Activated CD8-positive, alpha-beta memory T cell treated with anti-CD3 and anti-CD28 coated beads, Interleukin-2, amount 50 U/mL, for 24 hours (primary cell): ENCODE data around the gene MLPH.

Experiments used
- DNase-seq: peaks from one replicate; pipeline ENCODE4 v3.0.0-alpha.2; 2020; ENCODE audit errors: extremely low read depth

MLPH gene

DNA sequence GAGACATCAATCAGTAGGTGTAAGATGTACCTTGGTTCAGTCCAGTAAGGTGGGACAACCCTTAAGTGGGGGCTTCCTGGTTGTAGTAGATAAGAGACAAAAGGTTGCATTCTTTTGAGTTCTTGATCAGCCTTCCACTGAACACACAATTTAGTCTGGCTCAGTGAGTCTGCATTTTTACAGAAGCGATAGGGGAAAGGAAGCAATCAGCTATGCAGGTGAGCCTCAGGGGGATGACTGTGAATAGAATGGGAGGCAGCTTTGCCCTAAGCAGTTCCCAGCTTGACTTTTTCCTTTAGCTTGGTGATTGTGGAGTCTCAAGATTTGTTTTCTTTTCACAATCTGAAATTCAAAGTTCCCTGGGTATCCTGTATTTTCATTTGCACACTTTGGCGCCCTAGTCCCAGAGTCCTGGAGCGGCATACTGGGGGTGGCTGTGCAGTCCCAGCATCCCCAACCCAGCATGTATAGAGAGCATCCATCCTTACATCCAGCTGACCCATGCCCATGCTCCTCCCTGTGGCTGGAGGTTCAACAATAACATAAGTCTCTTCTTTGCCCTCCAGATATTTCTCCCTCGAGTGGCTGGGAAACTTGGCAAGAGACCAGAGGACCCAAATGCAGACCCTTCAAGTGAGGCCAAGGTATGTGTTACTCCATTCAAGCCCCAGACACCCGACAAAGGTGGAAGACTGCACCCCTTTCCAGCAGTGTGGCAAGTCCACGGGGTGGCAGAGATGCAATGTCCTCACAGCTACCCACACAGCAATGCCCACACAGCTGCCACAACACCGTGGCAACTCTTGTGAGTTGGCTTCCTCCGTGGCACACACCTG, 59.2 kb downstream of the MLPH start:
- DNase-seq = no peak

DNA sequence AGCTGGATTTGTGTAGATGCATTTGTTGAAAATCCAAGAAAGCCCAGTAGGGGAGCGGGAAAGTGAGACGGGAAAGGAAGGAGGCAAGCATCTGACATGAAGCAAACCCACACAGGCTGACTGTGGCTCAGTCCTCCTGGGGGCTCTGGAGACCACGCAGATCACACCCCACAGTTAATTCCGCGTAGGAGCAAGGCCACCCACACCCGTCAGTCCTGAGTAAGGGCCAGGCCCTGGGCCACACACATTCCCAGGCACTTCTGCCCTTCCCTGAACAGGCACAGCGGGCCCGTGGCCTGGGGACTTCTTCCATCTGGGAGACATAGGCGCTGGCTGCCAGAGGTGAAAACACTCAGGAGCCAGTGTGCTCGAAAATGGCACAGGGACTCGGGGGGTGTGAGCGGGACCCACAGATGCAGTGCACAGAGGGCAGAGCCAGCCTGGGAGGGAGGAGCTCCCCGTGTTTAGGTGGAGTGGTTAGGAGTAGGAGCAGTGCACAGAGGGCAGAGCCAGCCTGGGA, 59.9 kb downstream of the MLPH start:
- DNase-seq = no peak

DNA sequence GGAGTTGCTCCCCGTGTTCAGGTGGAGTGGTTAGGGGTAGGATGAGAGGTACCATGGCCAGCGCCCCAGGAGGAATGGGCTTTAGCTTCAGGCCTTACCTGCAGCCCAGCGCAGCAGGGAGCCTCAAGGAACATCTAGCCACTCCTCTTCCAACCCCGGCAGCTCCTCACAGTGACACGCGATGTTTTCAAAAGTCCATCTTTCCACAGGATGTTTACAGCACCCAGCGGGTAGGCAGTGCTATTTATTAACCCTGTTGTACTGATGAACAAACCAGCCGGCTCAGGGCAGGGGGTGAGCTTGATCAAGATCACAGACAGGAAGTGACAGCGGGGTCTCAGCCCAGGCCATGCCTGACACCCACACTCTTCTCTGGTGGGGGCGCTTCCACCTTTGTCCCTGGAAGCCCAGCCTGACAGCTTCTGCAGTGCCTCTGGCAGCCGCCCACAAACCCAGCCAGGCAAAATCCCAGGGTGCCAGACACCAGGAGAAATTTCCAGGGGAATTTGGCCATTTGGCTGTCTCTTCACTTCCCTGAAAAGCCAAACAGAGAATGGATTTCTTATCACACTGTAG, 60.9 kb downstream of the MLPH start:
- DNase-seq = no peak

DNA sequence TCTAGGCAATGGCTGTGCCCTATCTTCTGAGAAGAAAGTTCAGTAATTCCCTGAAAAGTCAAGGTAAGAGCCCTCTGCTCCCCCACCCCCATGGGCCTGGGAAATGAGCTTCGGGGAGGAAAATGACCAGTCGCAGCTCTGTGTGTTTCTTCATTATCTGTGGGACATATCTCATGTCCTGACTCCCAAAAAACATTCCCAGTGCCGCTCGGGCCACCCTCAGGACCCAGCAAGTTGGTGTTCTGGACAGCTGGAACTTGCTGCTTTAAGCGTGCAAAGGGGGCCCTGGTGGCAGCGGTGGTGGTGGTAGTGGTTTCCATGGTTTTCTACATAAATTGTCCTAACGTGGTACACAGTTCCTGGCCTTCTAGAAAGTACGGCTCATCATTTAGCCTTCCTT, 62.2 kb downstream of the MLPH start:
- no peak for DNase-seq

DNA sequence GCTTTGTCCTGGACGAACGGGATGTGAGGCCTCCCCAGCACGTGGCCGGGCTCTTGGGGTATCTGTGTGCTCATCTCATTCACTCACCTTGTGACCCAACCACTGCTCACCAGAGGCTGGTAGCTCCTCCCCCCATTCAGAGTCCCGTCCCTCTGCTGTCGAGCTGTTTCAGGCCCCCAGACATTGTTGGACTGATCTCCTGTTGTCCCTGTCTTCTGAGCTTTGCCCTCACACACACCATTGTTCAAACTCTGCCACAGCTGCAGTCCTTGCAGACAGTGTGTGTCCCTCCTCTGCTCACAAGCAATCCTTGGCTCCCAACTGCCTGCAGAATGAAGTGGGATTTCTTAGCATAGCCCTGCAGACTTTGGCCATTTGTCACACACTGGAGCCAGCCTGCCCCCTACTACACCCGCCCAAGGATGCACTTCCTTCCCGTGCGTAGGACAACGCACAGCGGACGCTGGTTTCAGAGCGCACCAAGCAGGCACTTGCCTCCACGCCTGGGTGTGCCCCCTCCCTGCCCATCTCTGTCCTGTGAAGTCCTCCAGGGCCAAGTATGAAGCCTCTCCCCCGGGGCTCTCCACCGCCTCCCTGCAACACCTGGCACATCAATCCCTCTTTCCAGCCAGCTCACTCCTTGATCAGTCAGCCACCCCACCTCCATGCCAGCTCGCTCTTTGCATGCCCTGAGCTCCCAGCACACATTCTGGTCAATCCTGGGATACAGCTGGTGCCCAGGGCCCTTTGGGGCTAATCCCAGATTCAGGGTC, 62.8 kb downstream of the MLPH start:
- DNase-seq = no peak

DNA sequence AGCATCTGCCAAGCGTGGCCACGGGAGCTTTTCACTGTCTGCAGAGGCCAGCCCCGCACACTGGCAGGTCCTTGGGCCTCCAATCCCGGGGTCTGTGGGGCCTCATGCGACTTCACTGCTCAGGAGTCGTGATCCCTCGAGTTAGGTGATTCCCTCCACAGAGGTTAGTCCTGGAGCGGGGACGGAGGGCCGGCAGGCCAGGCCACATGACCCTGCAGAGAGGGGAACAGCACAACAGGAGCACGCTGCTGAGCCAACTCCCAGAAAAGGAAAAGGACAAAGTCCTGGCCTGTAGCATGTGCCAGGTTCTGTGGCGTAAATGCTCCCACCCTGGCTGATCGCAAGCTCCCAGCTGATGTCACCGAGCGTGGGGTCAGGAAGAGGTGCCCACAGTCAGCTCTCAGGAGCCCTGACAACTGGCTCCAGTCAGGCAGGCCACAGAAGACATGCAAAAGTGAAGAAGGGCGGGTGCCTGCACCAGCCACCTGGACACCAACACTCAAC, 64.1 kb downstream of the MLPH start:
- no peak for DNase-seq

DNA sequence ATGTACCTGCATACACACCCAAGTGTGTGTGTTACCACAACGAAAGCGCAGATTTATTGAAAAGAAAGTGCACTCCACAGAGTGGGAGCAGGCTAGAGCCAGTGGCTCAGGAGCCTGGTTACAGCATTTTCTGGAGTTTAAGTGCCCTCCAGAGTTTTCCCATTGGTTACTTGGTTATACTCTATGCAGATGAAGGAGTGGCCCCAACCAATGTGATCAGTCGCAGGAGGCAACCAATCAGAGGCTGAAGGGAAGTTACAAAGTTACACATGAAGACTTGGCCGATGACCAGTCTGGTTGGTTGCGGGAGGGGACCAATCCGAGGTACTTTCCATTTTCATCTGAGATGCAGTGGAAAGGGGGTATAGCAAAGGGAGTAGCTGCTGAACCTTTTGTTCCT, 65.9 kb downstream of the MLPH start:
- DNase-seq = no peak

DNA sequence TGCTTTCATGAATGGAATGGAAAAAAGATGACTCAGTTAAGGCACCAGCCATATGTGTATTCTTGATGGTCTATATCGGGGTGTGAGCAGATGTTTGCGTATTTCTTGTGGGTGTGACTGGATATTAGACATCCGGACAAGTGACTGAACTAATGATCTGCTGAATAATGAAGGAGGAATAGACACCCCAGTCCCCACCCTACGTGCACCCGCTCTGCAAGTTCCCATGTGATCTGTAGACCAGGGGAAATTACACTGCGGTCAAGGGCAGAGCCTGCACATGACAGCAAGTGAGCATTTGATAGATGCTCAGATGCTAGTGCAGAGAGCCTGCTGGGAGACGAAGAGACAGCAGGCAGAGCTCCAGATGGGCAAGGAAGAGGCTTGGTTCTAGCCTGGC, 66.9 kb downstream of the MLPH start:
- DNase-seq = no peak

DNA sequence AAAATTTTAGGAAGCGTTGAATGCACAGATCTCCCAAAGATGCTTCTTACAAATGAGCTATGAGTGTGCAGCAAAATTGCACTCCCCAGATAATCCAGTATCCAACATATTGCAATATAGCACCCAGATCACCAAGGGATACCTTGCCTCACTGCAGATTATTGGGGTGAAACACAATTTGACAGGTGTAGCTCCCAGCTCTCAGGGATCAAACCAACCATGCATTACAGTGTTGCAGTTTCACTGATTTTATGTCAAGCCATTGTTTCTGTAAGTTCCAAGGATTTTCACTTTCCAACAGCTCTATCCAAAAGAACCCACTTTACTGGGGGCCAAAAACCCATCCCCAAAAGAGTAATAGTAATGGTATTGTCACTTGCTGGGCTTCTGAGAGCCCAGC, 68.5 kb downstream of the MLPH start:
- DNase-seq = no peak

DNA sequence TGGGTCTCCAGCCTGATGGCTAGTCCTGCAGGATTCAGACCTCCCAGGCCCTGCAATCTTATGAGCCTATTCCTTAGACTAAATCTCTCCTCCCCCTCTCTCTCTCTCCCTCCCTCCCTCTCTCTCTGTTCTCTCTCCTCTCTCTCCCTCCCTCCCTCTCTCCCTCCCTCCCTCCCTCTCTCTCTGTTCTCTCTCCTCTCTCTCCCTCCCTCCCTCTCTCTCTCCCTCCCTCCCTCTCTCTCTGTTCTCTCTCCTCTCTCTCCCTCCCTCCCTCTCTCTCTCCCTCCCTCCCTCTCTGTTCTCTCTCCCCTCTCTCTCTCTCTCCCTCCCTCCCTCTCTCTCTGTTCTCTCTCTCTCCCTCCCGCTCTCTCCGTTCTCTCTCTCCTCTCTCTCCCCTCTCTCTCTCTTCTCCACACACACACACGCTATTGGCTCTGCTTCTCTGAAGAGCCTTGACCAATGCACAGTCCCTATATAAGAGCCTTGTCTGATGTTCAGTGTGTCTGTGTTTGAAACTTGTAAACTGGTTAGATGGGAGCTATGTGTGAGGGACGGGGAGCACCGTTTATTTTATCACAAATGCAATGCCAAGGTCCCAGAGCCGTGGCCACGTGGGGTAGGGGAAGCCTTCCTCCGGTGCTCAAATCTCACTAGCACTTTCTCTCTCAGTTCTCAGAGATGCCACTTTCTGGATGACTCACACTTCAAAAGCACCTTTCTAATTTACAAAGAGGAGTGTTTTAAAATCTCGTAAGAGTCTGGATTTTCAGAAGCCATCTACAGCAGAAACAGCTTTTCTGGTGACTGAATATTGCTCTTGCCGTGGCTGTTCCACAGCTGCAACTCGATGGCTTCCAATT, 70.0 kb downstream of the MLPH start:
- no peak for DNase-seq

DNA sequence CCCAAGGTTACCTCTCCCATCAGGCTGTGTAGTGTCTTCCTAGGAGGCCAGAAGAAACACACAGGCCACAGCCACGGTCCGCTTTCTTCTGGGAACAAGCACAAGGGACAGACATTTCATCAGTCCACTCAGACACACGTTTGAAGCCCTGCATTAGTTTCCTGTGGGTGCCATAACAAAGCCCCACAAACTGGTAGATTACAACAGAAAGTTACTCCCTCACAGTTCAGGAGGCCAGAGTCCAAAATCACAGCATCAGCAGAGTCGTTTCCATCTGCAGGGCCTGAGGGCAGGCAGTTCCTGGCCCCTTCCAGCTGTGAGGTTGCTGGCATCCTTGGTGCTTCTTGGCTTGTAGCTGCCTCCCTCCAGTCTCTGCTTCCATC, 70.6 kb downstream of the MLPH start:
- DNase-seq = no peak

DNA sequence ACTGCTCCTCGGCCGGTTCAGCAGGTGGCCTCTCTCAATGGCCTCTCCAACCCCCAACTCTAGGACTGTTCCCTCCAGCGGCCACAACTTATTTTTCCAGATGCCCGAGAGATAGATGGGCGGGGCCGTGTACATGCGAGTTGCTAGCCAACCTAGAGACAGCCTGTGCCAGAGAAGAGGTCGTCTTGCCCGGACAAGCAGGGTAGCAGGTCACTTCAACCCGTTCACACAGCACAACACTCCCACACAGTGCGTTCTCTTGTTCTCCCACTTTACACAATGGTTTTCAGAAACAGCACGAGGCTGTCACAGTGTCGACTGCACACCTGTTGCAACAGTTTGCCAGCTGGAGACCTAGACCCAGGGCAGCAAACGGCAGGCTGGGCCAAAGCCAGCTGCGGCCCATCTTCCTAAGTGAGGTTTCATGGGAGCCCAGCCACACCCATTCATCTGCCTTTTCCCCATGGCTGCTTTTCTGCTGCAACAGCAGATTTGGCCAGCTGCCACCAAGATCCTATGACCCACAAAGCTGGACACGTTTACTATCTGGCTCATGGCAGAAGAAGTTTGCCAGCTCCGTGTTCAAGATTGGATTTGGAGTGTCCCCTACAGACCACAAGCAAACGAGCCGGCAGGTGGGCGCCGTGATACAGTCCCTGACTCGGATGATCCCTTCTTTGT, 72.0 kb downstream of the MLPH start:
- DNase-seq = no peak

DNA sequence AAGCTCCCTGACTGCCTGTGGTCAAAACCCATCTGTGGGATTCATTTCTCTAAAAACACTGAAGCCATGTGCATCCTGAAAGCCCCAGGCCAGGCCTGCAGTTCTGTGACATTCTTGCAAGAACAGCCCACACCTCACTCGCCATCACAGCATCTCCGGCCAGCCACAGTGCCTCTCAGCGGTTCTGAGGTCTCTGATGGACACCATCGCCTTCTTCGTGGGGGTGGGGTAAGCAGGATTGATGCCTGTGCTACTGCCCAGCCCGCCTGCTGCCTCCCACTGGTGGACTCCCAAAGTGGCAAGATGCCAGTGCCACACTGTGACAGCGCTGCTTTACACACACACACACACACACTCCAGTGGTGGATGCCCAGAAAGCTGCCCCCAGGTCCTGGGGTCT, 74.2 kb downstream of the MLPH start:
- no peak for DNase-seq

DNA sequence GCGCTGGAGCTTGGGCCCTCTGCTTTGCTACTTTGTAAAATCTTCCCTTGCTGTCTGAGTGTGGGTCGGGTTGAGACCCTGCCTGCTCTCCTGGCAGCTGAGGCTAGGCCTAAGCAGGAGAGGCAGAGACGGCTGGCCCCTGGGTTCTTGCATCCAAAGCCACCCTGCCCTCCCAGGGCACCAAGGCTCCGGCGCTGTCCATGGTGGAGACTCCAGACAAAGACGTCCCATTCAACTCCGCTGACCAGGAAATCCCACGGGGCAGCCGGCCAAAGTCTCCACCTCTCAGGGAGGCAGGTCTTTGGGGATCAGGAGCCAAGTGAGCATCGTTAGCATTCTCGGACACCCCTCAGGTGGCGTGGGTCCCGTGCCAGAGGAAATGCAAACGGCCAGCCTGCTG, 76.8 kb downstream of the MLPH start:
- DNase-seq = no peak

DNA sequence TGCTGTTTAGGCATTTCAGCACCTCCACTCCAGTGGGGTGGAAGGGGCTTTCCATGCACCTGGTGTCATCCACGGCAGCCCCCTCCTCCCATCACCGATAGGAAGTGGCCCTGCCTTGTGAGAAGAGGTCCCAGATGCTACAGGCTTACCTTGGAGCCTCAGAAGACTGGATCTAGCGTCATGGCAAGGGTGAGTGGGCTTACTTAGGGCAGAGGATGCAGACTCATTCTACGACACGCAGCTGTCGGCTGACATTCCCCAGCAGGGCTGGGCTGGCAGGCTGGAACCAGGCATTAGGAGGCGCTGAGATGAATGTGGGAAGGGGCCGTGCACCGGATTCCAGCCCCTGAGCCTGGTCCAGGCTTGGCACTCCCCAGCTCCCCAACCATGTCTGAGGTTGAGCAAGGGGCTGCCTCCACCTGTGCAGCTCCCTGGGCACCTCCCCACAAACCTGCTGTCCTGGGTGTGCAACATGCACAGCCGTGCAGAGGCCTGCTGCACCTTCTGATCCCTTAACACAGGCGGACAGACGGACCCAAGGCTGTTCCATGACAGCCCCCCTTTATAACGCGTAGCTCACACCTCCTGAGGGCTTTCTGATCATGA, 77.6 kb downstream of the MLPH start:
- DNase-seq = no peak

DNA sequence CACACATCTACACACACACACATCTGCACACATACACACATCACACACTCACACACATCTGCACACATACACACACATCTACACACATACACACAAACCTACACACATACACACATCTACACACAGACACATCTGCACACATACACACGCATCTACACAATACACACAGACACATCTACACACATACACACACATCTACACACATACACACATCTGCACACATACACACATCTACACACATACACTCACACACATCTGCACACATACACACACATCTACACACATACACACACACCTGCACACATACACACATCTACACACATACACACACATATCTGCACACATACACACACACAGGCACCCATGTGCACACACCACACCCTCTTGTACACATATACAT, 78.9 kb downstream of the MLPH start:
- DNase-seq = no peak

DNA sequence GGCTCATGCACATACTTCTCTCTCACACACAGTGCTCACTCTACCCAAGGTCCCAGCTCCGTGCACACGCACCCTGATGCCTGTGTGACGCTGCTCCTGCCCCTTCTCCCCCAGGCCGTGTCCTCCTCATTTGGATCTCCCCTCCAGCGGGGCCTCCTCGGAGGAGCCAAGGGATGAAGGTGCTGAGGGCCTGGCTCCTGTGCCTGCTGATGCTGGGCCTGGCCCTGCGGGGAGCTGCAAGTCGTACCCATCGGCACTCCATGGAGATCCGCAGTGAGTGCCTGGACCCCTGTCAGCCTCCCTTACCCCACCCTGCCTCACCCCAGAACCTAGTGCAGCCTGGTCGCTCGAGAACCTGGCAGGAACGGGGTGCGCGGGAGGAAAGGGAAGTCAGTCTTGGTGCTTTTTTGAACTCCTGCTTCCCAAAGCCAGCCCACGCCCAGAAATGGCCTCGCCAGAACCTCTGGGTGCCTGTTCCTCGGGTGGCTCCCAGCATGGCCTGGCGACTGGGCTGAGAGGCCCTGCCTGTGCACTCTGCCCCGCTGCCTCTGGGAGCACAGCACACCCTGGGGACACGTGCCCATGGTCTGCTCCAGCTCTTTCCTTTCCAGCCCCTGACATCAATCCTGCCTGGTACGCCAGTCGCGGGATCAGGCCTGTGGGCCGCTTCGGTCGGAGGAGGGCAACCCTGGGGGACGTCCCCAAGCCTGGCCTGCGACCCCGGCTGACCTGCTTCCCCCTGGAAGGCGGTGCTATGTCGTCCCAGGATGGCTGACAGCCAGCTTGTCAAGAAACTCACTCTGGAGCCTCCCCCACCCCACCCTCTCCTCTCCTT, 79.6 kb downstream of the MLPH start, which contains the start of gene PRLH:
Gene PRLH, plus strand, starts transcription at position 174 of the 835 bp plus-strand sequence. Its CDS starts 0 bp downstream, at position 174.
- DNase-seq = no peak

DNA sequence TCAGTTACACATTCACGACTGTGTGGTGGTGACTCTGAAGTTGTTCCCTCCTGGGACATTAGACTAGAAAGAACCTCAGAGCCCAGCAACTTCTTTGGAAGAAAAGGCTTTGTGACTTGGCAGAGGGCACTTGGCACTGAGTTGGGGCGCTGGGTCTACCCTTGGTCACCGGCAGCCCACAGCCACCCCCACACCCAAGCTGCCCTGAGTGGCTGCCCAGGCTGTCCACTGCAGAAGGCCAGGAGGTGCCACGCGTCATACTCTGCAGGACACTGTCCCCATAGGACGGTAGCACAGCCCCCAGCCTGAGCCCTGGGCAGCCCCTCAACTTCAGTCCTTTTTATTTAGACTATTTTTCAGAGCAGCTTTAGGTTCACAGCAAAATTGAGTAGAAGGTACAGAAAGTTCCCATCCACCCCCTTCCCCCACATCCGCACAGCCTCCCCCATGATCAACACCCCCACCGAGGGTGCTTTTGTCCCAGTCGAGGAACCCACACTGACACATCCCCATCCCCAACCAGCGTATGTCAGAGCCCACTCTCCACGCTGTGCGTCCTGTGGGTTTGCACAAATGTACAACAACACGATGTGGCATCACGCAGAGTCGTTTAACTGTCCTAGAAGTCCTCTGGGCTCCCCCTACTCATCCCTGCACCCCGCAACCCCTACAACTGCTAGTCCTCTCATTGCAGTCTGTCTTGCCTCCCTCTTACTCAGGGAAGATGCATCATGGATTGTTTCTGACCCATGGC, 80.4 kb downstream of the MLPH start:
- no peak for DNase-seq
